PFSK-1 (cell line): ENCODE data around the gene RIIAD1.

Source experiments
- FOXP2 ChIP-seq: optimal IDR thresholded peaks from 2 replicates; pipeline ENCODE3; 2011; ENCODE audit warnings: borderline replicate concordance, control low read depth, inconsistent platforms; ENCODE audit not compliant: insufficient read depth; ENCODE audit errors: extremely low read length, extremely low read depth
- POLR2AphosphoS5 ChIP-seq: IDR thresholded peaks from 2 replicates; pipeline ENCODE4 v1.6.1; 2012; ENCODE audit warnings: low read depth, mild to moderate bottlenecking, control low read depth, low read length, moderate library complexity
- REST ChIP-seq, 2 experiments: IDR thresholded peaks; 2 replicates each; pipeline versions ENCODE4 v1.6.1 to v1.8.0; 2011 to 2012; ENCODE audit warnings: low read depth in 2 of 2, low read length in 2 of 2, control low read depth in 1 of 2, inconsistent platforms in 1 of 2, mild to moderate bottlenecking in 1 of 2, moderate library complexity in 1 of 2; ENCODE audit not compliant: insufficient read depth in 1 of 2
- SIN3A ChIP-seq: IDR thresholded peaks from 2 replicates; pipeline ENCODE4 v1.6.1; 2012; ENCODE audit warnings: mild to moderate bottlenecking, low read length, moderate library complexity, borderline replicate concordance; ENCODE audit not compliant: insufficient read depth
- TAF1 ChIP-seq: IDR thresholded peaks from 2 replicates; pipeline ENCODE4 v1.6.1; 2012; ENCODE audit warnings: low read length, control low read depth, borderline replicate concordance; ENCODE audit not compliant: insufficient read depth

Gene RIIAD1

DNA sequence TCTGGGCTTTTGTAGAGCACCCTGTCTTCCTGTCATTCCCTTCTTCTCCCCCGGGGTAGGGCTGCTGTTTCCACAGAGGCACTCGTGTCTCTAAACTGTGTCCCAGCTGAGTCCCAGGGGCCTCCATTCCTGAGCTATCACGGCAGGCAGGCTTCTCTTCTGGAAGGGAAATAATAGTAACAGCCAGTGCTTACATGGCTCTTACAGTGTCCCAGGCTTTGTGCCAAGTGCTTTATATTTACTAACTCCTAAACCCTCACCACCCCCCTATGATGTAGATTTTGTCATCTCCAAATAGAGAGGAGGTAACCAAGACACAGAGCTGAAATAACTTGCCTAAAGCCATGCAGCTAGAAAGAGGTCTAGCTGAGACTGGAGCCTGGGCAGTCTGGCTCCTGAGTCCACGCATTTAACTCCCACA lies 3.3 kb upstream of the RIIAD1 start:
- no peak for TF ChIP-seq FOXP2
- TF ChIP-seq REST (IDR thresholded peaks at IDR 0.05; ENCODE audit: insufficient read depth in 1 of 2, low read depth in 2 of 2, low read length in 2 of 2), result 0 out of 4 replicates have a peak, but pooled peaks of 1 of the 2 experiments have one; percentile 9

- TF ChIP-seq POLR2AphosphoS5 (no peak), SIN3A (no peak), REST (IDR thresholded peaks at IDR 0.05; ENCODE audit: insufficient read depth in 1 of 2, low read depth in 2 of 2, low read length in 2 of 2) (no peak), FOXP2 (no peak), TAF1 (no peak)
Observed at GRCh38 chr1:151718666-151719065, 2.7 kb upstream of the RIIAD1 start.

DNA sequence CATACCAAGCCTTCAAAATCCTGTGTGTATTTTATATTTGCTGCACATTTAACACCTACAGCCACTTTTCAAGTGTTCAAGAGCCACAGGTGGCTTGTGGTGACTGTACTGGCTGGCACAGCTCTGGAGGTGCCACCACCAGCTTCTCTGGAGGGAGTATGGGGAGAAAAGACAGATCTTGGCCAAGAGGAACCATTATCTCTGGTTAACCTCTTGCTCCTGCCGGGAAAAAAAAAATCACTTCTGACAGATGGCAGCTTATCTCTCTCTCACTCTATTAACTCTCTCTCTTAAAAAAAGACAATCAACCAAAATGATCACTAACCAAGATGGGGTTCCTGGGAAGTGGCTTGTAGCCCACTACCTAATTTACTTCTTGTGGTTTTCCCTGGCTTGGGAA lies 1.2 kb upstream of the RIIAD1 start:
- TF ChIP-seq SIN3A (no peak), REST (IDR thresholded peaks at IDR 0.05; ENCODE audit: insufficient read depth in 1 of 2, low read depth in 2 of 2, low read length in 2 of 2) (no peak), POLR2AphosphoS5 (no peak), TAF1 (no peak), FOXP2 (no peak)

DNA sequence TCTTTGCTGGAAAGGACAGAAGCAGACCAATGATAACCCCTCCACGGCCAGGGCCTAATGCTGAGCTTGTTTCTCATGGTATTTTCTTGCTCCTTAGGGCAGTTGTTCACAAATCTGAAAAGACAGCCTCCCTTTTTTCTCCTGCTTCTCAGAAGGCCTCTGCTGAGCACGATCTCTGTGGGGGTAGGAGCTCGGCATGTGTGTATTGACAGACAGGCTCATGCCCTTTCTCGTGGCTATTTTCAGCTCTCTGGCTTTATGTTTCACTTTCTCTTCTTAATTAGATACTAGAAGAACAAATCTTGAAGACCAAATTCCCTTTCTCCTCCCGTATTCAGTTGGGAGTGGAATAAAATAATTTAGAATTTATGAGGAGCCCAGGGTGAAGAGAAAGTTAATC lies 768 bp upstream of the RIIAD1 start:
- TF ChIP-seq POLR2AphosphoS5 (no peak), FOXP2 (no peak), REST (IDR thresholded peaks at IDR 0.05; ENCODE audit: insufficient read depth in 1 of 2, low read depth in 2 of 2, low read length in 2 of 2) (no peak), TAF1 (no peak), SIN3A (no peak)
